Hematopoietic multipotent progenitor cell treated with erythropoietin and hydrocortisone succinate and interleukin-3 and kit ligand, for 17 days (in vitro differentiated cells): ENCODE measurements around the gene TMEM25.

ENCODE experiments used
- DNase-seq: peaks from one replicate; pipeline ENCODE4 v3.0.0-alpha.2; 2015; ENCODE audit warnings: low spot score

Gene TMEM25

DNA sequence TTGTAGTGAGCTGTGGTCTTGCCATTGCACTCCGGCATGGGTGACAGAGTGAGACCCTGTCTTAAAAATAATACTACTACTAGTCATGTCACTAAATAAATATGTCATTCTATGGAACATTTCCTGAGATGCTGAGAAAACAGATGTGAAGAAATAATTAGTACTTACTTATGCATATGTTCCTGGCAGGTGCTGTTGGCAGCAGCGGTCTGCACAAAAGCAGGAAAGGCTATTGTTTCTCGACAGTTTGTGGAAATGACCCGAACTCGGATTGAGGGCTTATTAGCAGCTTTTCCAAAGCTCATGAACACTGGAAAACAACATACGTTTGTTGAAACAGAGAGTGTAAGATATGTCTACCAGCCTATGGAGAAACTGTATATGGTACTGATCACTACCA is 50.1 kb downstream of the TMEM25 start:
- DNase-seq, result no peak
